ENCODE measurements around the gene EFNA3. TPM values are rescaled to one million over a fixed set of nuclear protein-coding genes. Genes with fewer than 3 reads are reported as not detected.

The EFNA3 gene
- total RNA-seq, 1 experiment from 2014 or later: 2.3 TPM

GRCh38 chr1:155057788-155058211, 20.8 kb upstream of the EFNA3 start:
- no TSS peak for BruUV-seq (replicated peaks)
- no peak overlapping the region for H3K27ac ChIP-seq (ENCODE audit: low read length)
- no peaks in the 10 kb centered on the region for H3K9me3 ChIP-seq (ENCODE audit: control insufficient read depth, insufficient read depth, low read depth, low read length)
- TF ChIP-seq POLR2AphosphoS5 (IDR thresholded peaks at IDR 0.05; ENCODE audit: low read depth, low read length) (no peak), REST (IDR thresholded peaks at IDR 0.05; ENCODE audit: insufficient read depth in 1 of 2, low read depth in 2 of 2, low read length in 1 of 2) (no peak), CTCF (IDR thresholded peaks at IDR 0.05) (no peak), TCF7L2 (IDR thresholded peaks at IDR 0.05; ENCODE audit: low read depth, low read length) (no peak), SIN3A (IDR thresholded peaks at IDR 0.05; ENCODE audit: borderline replicate concordance, insufficient read depth, low read depth, low read length) (no peak)
- no peak overlapping the region for H3K4me3 ChIP-seq (ENCODE audit: low read depth in 2 of 2, low read length in 2 of 2)
- peaks cover 6% of the 10 kb centered on the region for H3K4me1 ChIP-seq (ENCODE audit: control insufficient read depth, insufficient read depth, low read length)
- DNase-seq (ENCODE audit: low read depth, low spot score) (no peak), ATAC-seq (no peak)
- H3K27me3 ChIP-seq (ENCODE audit: control insufficient read depth, insufficient read depth, low read length): no peaks in the 10 kb centered on the region
- POLR2A ChIA-PET: no interaction called here
- CTCF ChIA-PET: no interaction called here
- H3K36me3 ChIP-seq (ENCODE audit: control insufficient read depth, insufficient read depth, low read length): no peaks in the 10 kb centered on the region
- in situ Hi-C loops (cut with HindIII; ENCODE audit: low pct_unique_long_range_greater_than_20kb, low sequenced_read_pairs) (no loop called here), intact Hi-C loops (cut with micrococcal nuclease; ENCODE audit: unreplicated experiment) (no loop called here)

- ATAC-seq: no peak
Observed at GRCh38 chr1:155060736-155061135, 17.9 kb upstream of the EFNA3 start.

More at GRCh38 chr1:155060736-155061135, 17.9 kb upstream of the EFNA3 start:
- no peak for DNase-seq (ENCODE audit: low read depth, low spot score)
- no peak for TF ChIP-seq REST (IDR thresholded peaks at IDR 0.05; ENCODE audit: insufficient read depth in 1 of 2, low read depth in 2 of 2, low read length in 1 of 2)
- no peak for TF ChIP-seq SIN3A (IDR thresholded peaks at IDR 0.05; ENCODE audit: borderline replicate concordance, insufficient read depth, low read depth, low read length)
- TF ChIP-seq TCF7L2 (IDR thresholded peaks at IDR 0.05; ENCODE audit: low read depth, low read length): no peak
- no peak for TF ChIP-seq CTCF (IDR thresholded peaks at IDR 0.05)
- TF ChIP-seq POLR2AphosphoS5 (IDR thresholded peaks at IDR 0.05; ENCODE audit: low read depth, low read length): no peak
- intact Hi-C loops (cut with micrococcal nuclease; ENCODE audit: unreplicated experiment): loop anchor here (2.0 kb wide), 1 partner anchor 104 kb away; the partner anchor contains the start of gene PBXIP1
- no TSS peak for BruUV-seq (replicated peaks)
- Histone ChIP-seq H3K36me3 (ENCODE audit: control insufficient read depth, insufficient read depth, low read length) (no peaks in the 10 kb centered on the region; the same call in 1 of the 2 replicates), H3K27me3 (ENCODE audit: control insufficient read depth, insufficient read depth, low read length) (no peaks in the 10 kb centered on the region), H3K4me3 (ENCODE audit: low read depth in 2 of 2, low read length in 2 of 2) (no peak overlapping the region), H3K9me3 (ENCODE audit: control insufficient read depth, insufficient read depth, low read depth, low read length) (no peaks in the 10 kb centered on the region), H3K27ac (ENCODE audit: low read length) (no peak overlapping the region), H3K4me1 (ENCODE audit: control insufficient read depth, insufficient read depth, low read length) (peaks cover 19% of the 10 kb centered on the region)
- ChIA-PET POLR2A (no interaction called here), CTCF (interaction anchor here (0.6 to 3.0 kb wide), 4 partner anchors 10 to 24 kb away, joined by 4 to 16 read pairs (median 8); partner anchors contain the start of gene ADAM15)
- in situ Hi-C loops (cut with HindIII; ENCODE audit: low pct_unique_long_range_greater_than_20kb, low sequenced_read_pairs): no loop called here

All from Panc1 (cell line).